AG08396 (cell line): Measurements from ENCODE around the gene ZNF697.
"Not testable (repeated sequence)": the region's sequence is repeated elsewhere in the genome, so short reads cannot be mapped to it uniquely, and the experiment has no call there.

ENCODE experiments used
- DNase-seq: peaks from one replicate; pipeline ENCODE4 v3.0.0; 2012; ENCODE audit warnings: low spot score, mixed read lengths

The ZNF697 gene

GRCh38 chr1:119631433-119632102, 16.5 kb downstream of the ZNF697 start:
- DNase-seq: peak; percentile 87

GRCh38 chr1:119631086-119631432, 17.0 kb downstream of the ZNF697 start:
- no peak for DNase-seq

- peak; percentile 76 for DNase-seq
These were observed 21.2 kb downstream of the ZNF697 start for GRCh38 chr1:119626841-119627240.

- no peak for DNase-seq
These were observed 22.0 kb downstream of the ZNF697 start for GRCh38 chr1:119626011-119626545.

GRCh38 chr1:119623678-119624077, 24.4 kb downstream of the ZNF697 start:
- no peak for DNase-seq

GRCh38 chr1:119623193-119623515, 24.9 kb downstream of the ZNF697 start:
- no peak for DNase-seq

- DNase-seq: no peak
These were observed 25.5 kb downstream of the ZNF697 start for GRCh38 chr1:119622311-119623192.

GRCh38 chr1:119621705-119622104, 26.4 kb downstream of the ZNF697 start:
- no peak for DNase-seq

GRCh38 chr1:119617751-119618691, 30.0 kb downstream of the ZNF697 start:
- DNase-seq: no peak

- not testable (repeated sequence) for DNase-seq
These were observed 31.3 kb downstream of the ZNF697 start for GRCh38 chr1:119616748-119617147.

GRCh38 chr1:119615100-119615499, 33.0 kb downstream of the ZNF697 start:
- not testable (repeated sequence) for DNase-seq

GRCh38 chr1:119613769-119614720, 34.0 kb downstream of the ZNF697 start:
- peak; percentile 79 for DNase-seq

GRCh38 chr1:119611701-119612113, 36.4 kb downstream of the ZNF697 start:
- DNase-seq: peak; percentile 66

GRCh38 chr1:119608816-119609215, 39.2 kb downstream of the ZNF697 start:
- not testable (repeated sequence) for DNase-seq

GRCh38 chr1:119607087-119607807, 40.8 kb downstream of the ZNF697 start:
- DNase-seq: not testable (repeated sequence)

- no peak for DNase-seq
These were observed 41.7 kb downstream of the ZNF697 start for GRCh38 chr1:119606394-119606793.

- no peak for DNase-seq
These were observed 42.4 kb downstream of the ZNF697 start for GRCh38 chr1:119605686-119606085.

GRCh38 chr1:119605080-119605479, 43.0 kb downstream of the ZNF697 start:
- DNase-seq: not testable (repeated sequence)

GRCh38 chr1:119603695-119604094, 44.4 kb downstream of the ZNF697 start:
- DNase-seq: no peak

- DNase-seq: not testable (repeated sequence)
These were observed 44.8 kb downstream of the ZNF697 start for GRCh38 chr1:119603241-119603640.
